CD4-positive, CD25-positive, alpha-beta regulatory T cell (primary cell): ENCODE results near the gene EID3. TPM values are rescaled to one million over a fixed set of nuclear protein-coding genes. Genes with fewer than 3 reads are reported as not detected.
"Not testable (repeated sequence)": the region's sequence is repeated elsewhere in the genome, so short reads cannot be mapped to it uniquely, and the experiment has no call there.

Experiments
- ATAC-seq, 2 donors: fragments of 150-1000 bp; cut with Tn5 transposase; one replicate each; pipeline ENCODE4 v1.10.0; 2021; ENCODE audit warnings: low read depth in 2 of 2, moderate number of reproducible peaks in 2 of 2, moderate library complexity in 1 of 2
- DNase-seq, 3 donors: peaks; one replicate each; pipeline versions ENCODE4 v3.0.0 to v3.0.0-alpha.2; 2012 to 2022; ENCODE audit warnings: mixed read lengths in 1 of 3
- H3K27ac ChIP-seq: one replicate; pipeline ENCODE4 v1.7.0; 2013; ENCODE audit warnings: mild to moderate bottlenecking, low read length; ENCODE audit not compliant: insufficient read depth, poor library complexity, severe bottlenecking
- H3K27me3 ChIP-seq: one replicate; pipeline ENCODE4 v1.7.0; 2013; ENCODE audit warnings: low read length; ENCODE audit not compliant: control insufficient read depth, insufficient read depth
- H3K36me3 ChIP-seq: one replicate; pipeline ENCODE4 v1.7.0; 2013; ENCODE audit warnings: mild to moderate bottlenecking, low read length, moderate library complexity; ENCODE audit not compliant: control insufficient read depth, insufficient read depth
- H3K4me1 ChIP-seq: 2 replicates; pipeline ENCODE4 v1.7.0; 2013; ENCODE audit warnings: mild to moderate bottlenecking, low read length; ENCODE audit not compliant: insufficient read depth, control insufficient read depth, poor library complexity, severe bottlenecking
- H3K4me3 ChIP-seq: one replicate; pipeline ENCODE4 v1.7.0; 2013; ENCODE audit warnings: low read depth, mild to moderate bottlenecking, low read length, moderate library complexity
- H3K9me3 ChIP-seq, 2 experiments: 1 replicate in 1 of 2; 2 replicates in 1 of 2; pipeline ENCODE4 v1.7.0; 2013; ENCODE audit warnings: low read length in 2 of 2, mild to moderate bottlenecking in 1 of 2, moderate library complexity in 1 of 2; ENCODE audit not compliant: control insufficient read depth in 2 of 2
- H3K27ac Mint-ChIP-seq, 3 donors: one replicate each; pipeline ENCODE4 v1.8.0; 2020 to 2022; ENCODE audit warnings: mild to moderate bottlenecking in 3 of 3, mixed read lengths in 3 of 3, moderate library complexity in 2 of 3
- H3K27me3 Mint-ChIP-seq: one replicate; pipeline ENCODE4 v1.8.0; 2022; ENCODE audit warnings: mild to moderate bottlenecking, mixed read lengths
- H3K36me3 Mint-ChIP-seq: one replicate; pipeline ENCODE4 v1.8.0; 2020; ENCODE audit warnings: mixed read lengths
- H3K4me1 Mint-ChIP-seq, 4 donors: one replicate each; pipeline ENCODE4 v1.8.0; 2020 to 2022; ENCODE audit warnings: mixed read lengths in 4 of 4, mild to moderate bottlenecking in 1 of 4
- H3K4me3 Mint-ChIP-seq, 4 donors: one replicate each; pipeline ENCODE4 v1.8.0; 2020 to 2022; ENCODE audit warnings: mild to moderate bottlenecking in 4 of 4, mixed read lengths in 4 of 4, moderate library complexity in 3 of 4
- H3K9me3 Mint-ChIP-seq, 7 donors: one replicate each; pipeline ENCODE4 v1.8.0; 2020 to 2022; ENCODE audit warnings: mixed read lengths in 7 of 7, mild to moderate bottlenecking in 3 of 7, moderate library complexity in 2 of 7
- polyA plus RNA-seq, 4 donors: library from polyadenylated mRNA; unstranded; fragments of 300-500 nt; fragmentation: Illumina TruSeq; gene quantifications; one replicate each; pipeline ENCODE4 v1.2.3, GENCODE V29; 2021
- total RNA-seq: library from RNA; stranded (reverse); gene quantifications from one replicate; pipeline ENCODE4 v1.2.3, GENCODE V29; 2022

EID3 gene
- total and polyA plus RNA-seq, 5 donors from 2014 or later, result 10.8 to 15.6 (median 14.8) TPM

DNA sequence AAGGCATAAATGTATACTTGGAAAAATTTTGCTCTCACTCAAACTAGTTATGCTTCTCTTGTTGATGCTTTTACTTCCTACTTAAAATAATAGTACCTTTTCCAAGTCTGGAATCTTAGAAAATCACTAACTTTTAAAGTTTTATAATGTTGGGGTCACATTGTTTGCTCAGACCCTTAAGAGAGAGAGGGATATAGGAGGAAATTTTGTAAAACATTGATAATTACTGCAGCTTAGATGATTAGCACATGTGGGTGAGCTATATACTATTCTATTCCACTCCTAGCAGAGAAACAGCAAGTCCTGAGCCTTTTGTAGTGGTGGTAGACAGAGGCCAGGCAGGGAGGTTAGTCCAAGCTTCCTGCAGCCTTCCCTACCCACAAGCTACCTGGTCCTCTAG, 13.4 kb downstream of the EID3 start:
- Histone ChIP-seq H3K27me3 (no peaks in the 10 kb centered on the region), H3K9me3 (no peaks in the 10 kb centered on the region), H3K27ac (no peak overlapping the region), H3K4me3 (no peak overlapping the region), H3K4me1 (no peaks in the 10 kb centered on the region), H3K36me3 (peaks cover 67% of the 10 kb centered on the region)
- Mint-ChIP-seq H3K36me3 (peaks cover 43% of the 10 kb centered on the region), H3K9me3 (no peaks in the 10 kb centered on the region), H3K4me3 (no peak overlapping the region), H3K4me1 (peaks cover 0 to 18% (median 9%) of the 10 kb centered on the region in 4 donors), H3K27me3 (no peaks in the 10 kb centered on the region), H3K27ac (no peak overlapping the region)
- no peak for ATAC-seq
- no peak for DNase-seq

DNA sequence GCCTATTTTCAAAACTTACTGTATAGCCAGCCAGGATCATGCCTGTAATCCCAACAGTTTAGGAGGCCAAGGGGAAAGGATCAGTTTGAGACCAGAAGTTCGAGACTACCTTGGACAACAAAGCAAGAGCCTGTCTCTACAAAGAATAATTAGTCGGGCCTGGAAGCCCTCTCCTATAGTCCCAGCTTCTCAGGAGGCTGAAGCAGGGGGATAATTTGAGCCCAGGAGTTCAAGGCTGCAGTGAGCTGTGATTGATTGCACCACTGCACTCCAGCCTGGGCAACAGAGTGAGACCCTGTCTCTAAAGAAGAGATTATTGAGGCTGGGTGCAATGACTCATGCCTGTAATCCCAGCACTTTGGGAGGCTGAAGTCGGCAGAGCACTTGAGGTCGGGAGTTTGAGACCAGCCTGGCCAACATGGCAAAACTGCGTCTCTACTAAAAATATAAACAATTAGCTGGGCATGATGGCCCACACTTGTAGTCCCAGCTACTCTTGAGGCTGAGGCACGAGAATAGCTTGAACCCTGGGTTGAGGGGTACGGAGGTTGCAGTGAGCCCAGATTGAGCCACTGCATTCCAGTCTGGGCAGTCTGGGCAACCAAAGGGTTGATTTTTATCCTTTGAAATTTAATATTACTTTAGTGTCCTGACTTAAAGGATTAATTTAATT, 14.1 kb downstream of the EID3 start:
- no peak for ATAC-seq
- H3K27ac Mint-ChIP-seq, result no peak overlapping the region

DNA sequence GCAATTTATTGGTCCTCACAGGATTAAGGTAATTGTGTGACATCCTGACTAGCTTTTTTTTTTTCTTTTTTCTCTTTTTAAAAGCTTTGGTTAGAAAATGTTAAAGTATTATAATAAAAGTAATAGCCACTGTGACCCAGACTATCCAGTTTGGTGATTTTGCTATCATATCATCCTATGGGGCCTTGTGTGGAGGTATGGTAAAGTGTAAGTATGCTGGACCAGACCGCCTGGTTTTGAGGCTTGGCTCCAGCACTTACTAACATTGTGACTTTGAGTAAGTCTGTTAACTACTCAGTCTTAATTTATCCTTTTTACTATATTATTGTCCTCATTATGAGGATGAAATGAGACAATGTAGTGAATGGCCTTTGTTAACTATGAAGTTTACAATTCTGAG, 15.5 kb downstream of the EID3 start:
- H3K36me3 ChIP-seq, result peaks cover 60% of the 10 kb centered on the region
- no peaks in the 10 kb centered on the region for H3K9me3 ChIP-seq
- no peak overlapping the region for H3K27ac Mint-ChIP-seq
- DNase-seq (no peak), ATAC-seq (no peak)
- no peaks in the 10 kb centered on the region for H3K9me3 Mint-ChIP-seq
- H3K27ac ChIP-seq, result no peak overlapping the region
- peaks cover 0 to 16% (median 7%) of the 10 kb centered on the region in 4 donors for H3K4me1 Mint-ChIP-seq
- peaks cover 35% of the 10 kb centered on the region for H3K36me3 Mint-ChIP-seq
- H3K4me1 ChIP-seq, result no peaks in the 10 kb centered on the region
- H3K27me3 ChIP-seq, result no peaks in the 10 kb centered on the region
- H3K4me3 ChIP-seq, result no peak overlapping the region
- H3K4me3 Mint-ChIP-seq, result no peak overlapping the region
- H3K27me3 Mint-ChIP-seq, result no peaks in the 10 kb centered on the region

More for the DNA sequence above, 14.1 kb downstream of the EID3 start:
- Mint-ChIP-seq H3K36me3 (peaks cover 41% of the 10 kb centered on the region), H3K9me3 (no peaks in the 10 kb centered on the region), H3K4me1 (peaks cover 0 to 18% (median 9%) of the 10 kb centered on the region in 4 donors), H3K27me3 (no peaks in the 10 kb centered on the region), H3K4me3 (no peak overlapping the region)
- no peaks in the 10 kb centered on the region for H3K4me1 ChIP-seq
- DNase-seq, result no peak
- no peaks in the 10 kb centered on the region for H3K27me3 ChIP-seq
- no peak overlapping the region for H3K27ac ChIP-seq
- no peaks in the 10 kb centered on the region for H3K9me3 ChIP-seq
- H3K36me3 ChIP-seq, result peaks cover 67% of the 10 kb centered on the region
- no peak overlapping the region for H3K4me3 ChIP-seq

DNA sequence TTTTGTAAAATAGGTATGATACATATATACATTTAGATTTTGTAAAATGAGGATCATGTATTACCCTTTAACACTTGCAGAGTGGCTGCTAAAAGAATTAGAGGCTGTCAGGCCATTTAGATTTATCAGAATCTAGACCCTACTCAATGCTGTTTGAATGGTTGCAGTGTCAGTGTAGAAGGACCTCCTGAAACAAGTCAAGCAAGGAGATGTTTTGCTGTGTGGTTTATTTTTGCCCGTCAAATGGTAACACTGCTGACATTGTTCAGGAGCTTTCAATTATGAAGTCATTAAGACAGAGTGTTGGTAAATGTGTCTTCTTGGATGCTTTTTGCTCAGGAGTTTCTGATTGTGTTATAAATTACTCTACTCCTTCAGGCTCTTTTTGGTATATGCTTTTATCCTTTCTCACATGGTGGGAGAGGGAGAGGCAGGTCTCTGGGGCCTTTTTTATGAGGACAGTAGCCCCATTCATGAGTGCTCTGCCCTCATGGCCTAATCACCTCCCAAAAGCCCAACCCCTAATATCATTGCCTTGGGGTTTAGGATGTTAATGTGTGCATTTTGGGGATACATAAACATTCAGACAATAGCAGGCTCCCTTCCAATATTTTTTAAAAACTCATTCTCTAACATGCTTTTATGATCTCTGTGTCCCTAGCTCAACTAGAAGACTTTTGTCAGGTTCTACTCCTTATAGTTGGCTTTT, 16.5 kb downstream of the EID3 start:
- H3K36me3 ChIP-seq, result peaks cover 56% of the 10 kb centered on the region
- H3K9me3 ChIP-seq, result no peaks in the 10 kb centered on the region
- no peak overlapping the region for H3K27ac Mint-ChIP-seq
- H3K4me1 ChIP-seq, result no peaks in the 10 kb centered on the region
- no peak overlapping the region for H3K27ac ChIP-seq
- H3K4me3 Mint-ChIP-seq, result no peak overlapping the region
- H3K4me1 Mint-ChIP-seq, result peaks cover 0 to 15% (median 8%) of the 10 kb centered on the region in 4 donors
- DNase-seq (no peak), ATAC-seq (no peak)
- H3K4me3 ChIP-seq, result no peak overlapping the region
- no peaks in the 10 kb centered on the region for H3K27me3 ChIP-seq
- H3K9me3 Mint-ChIP-seq, result no peaks in the 10 kb centered on the region
- H3K27me3 Mint-ChIP-seq, result no peaks in the 10 kb centered on the region
- peaks cover 39% of the 10 kb centered on the region for H3K36me3 Mint-ChIP-seq

DNA sequence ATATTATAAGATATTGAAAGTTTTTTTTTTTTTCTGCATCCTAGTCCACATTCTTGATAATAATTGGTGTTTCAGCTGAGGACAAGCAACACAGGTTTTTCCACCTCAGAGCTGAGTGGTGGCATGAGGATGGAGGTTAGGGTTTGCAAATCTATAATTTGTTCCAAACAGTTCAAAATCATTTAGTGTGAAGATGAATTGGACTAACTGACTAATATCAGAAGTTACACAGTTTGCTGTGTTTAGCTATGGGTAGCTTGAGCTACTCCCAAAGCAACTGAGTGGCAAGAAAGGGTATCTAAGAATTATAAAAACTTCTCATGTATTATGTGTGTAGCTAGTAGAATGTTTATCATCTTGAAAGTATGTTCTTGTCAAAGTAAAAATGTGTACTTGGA, 17.1 kb downstream of the EID3 start:
- H3K27ac ChIP-seq, result no peak overlapping the region
- H3K4me3 Mint-ChIP-seq, result no peak overlapping the region
- ATAC-seq (no peak), DNase-seq (no peak)
- H3K4me1 ChIP-seq, result no peaks in the 10 kb centered on the region
- H3K4me3 ChIP-seq, result no peak overlapping the region
- no peak overlapping the region for H3K27ac Mint-ChIP-seq
- H3K9me3 Mint-ChIP-seq, result no peaks in the 10 kb centered on the region
- H3K27me3 ChIP-seq, result no peaks in the 10 kb centered on the region
- peaks cover 56% of the 10 kb centered on the region for H3K36me3 ChIP-seq
- peaks cover 38% of the 10 kb centered on the region for H3K36me3 Mint-ChIP-seq
- H3K27me3 Mint-ChIP-seq, result no peaks in the 10 kb centered on the region
- H3K4me1 Mint-ChIP-seq, result peaks cover 0 to 9% (median 4%) of the 10 kb centered on the region in 4 donors
- H3K9me3 ChIP-seq, result no peaks in the 10 kb centered on the region

DNA sequence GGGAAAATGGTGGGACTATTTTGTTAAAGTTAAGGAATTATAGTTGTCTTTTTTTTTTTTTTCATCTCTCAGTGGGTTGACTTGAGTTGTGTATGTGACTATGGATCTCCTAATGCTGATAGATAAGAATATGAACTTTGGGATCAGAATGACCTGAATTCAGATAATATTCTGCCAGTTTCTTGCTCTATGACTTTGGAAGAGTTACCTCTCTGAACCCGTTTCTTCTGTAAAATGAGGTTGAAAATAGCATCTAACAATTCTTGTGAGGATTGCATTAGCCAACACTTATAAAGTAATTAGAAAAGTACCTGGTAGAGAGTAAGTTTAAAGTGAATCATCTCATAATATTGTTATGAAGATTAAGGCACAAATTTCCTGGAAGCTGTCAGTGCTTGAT, 18.4 kb downstream of the EID3 start:
- no peaks in the 10 kb centered on the region for H3K4me1 ChIP-seq
- H3K27me3 ChIP-seq, result no peaks in the 10 kb centered on the region
- H3K9me3 ChIP-seq, result no peaks in the 10 kb centered on the region
- no peak overlapping the region for H3K4me3 Mint-ChIP-seq
- H3K9me3 Mint-ChIP-seq, result no peaks in the 10 kb centered on the region
- H3K27ac Mint-ChIP-seq, result no peak overlapping the region
- H3K27me3 Mint-ChIP-seq, result no peaks in the 10 kb centered on the region
- H3K27ac ChIP-seq, result no peak overlapping the region
- H3K36me3 ChIP-seq, result peaks cover 56% of the 10 kb centered on the region
- H3K4me3 ChIP-seq, result no peak overlapping the region
- peaks cover 0 to 5% (median 4%) of the 10 kb centered on the region in 4 donors for H3K4me1 Mint-ChIP-seq
- peaks cover 43% of the 10 kb centered on the region for H3K36me3 Mint-ChIP-seq
- no peak for ATAC-seq
- no peak for DNase-seq

DNA sequence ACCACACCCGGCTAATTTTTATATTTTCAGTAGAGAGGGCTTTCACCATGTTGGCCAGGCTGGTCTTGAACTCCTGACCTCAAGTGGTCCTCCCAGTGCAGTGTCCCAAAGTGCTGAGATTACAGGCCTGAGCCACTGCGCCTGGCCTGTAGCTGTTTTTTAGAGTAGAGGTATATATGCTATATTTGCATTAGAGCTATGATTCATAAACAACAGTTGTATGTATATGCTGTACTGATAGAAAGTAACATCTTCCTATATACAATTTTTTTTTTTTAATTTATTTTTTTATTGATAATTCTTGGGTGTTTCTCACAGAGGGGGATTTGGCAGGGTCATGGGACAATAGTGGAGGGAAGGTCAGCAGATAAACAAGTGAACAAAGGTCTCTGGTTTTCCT, 19.0 kb downstream of the EID3 start:
- H3K27ac Mint-ChIP-seq, H3K9me3 ChIP-seq, H3K9me3 Mint-ChIP-seq, H3K27me3 Mint-ChIP-seq, H3K4me1 Mint-ChIP-seq, DNase-seq, H3K4me3 Mint-ChIP-seq, H3K27me3 ChIP-seq, H3K27ac ChIP-seq, H3K4me3 ChIP-seq, ATAC-seq, H3K4me1 ChIP-seq: not testable (repeated sequence)
- peaks cover 60% of the 10 kb centered on the region for H3K36me3 ChIP-seq
- peaks cover 49% of the 10 kb centered on the region for H3K36me3 Mint-ChIP-seq

DNA sequence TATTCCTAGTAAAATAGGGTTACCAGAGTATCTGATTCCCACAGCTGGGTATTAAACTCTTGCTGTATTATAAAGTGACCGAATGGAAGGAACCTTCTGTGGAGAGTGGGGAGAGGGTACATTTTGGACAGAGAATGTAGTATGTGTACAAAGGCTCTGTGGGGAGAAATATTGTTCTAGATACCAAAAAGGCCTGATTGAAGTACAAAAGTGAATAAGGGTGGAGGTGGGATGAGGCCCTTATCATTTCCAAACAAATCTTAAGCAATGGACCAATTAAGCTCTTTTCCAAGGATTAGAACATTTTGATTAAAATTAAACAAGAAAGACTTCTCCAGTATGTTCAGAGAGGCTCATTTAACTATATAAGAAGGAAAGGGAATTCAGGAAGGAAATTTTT, 20.4 kb downstream of the EID3 start:
- no peak overlapping the region for H3K27ac Mint-ChIP-seq
- ATAC-seq, result no peak
- H3K4me3 ChIP-seq, result no peak overlapping the region
- H3K4me1 ChIP-seq, result no peaks in the 10 kb centered on the region
- DNase-seq, result no peak
- H3K36me3 ChIP-seq, result peaks cover 66% of the 10 kb centered on the region
- H3K27me3 Mint-ChIP-seq, result no peaks in the 10 kb centered on the region
- no peak overlapping the region for H3K27ac ChIP-seq
- H3K27me3 ChIP-seq, result no peaks in the 10 kb centered on the region
- no peaks in the 10 kb centered on the region for H3K9me3 Mint-ChIP-seq
- H3K36me3 Mint-ChIP-seq, result peaks cover 51% of the 10 kb centered on the region
- no peaks in the 10 kb centered on the region for H3K9me3 ChIP-seq
- H3K4me3 Mint-ChIP-seq, result no peak overlapping the region
- H3K4me1 Mint-ChIP-seq, result peaks cover 0 to 4% (median 4%) of the 10 kb centered on the region in 4 donors
